Stimulated activated CD4-positive, alpha-beta T cell treated with anti-CD3 and anti-CD28 coated beads, TNF-alpha, amount 100 ng/mL, for 1 hour (primary cell): ENCODE data around the gene VKORC1L1.
"Not testable (repeated sequence)": the region's sequence is repeated elsewhere in the genome, so short reads cannot be mapped to it uniquely, and the experiment has no call there.

Experiments
- DNase-seq, 3 donors: peaks; one replicate each; pipeline ENCODE4 v3.0.0-alpha.2; 2020; ENCODE audit warnings: low read depth in 3 of 3, low spot score in 1 of 3

Gene VKORC1L1

GRCh38 chr7:65872776-65873581 is at the start of gene VKORC1L1:
Gene VKORC1L1, plus strand, starts transcription at chr7:65873074. Its CDS starts 298 bp downstream, at chr7:65873372.
- peak; percentile 89 to 92 (median 91) for DNase-seq

GRCh38 chr7:65827366-65827765 is 45.5 kb upstream of the VKORC1L1 start:
- DNase-seq: no peak

- no peak for DNase-seq
Measured at GRCh38 chr7:65832281-65832680, 40.6 kb upstream of the VKORC1L1 start.

DNA sequence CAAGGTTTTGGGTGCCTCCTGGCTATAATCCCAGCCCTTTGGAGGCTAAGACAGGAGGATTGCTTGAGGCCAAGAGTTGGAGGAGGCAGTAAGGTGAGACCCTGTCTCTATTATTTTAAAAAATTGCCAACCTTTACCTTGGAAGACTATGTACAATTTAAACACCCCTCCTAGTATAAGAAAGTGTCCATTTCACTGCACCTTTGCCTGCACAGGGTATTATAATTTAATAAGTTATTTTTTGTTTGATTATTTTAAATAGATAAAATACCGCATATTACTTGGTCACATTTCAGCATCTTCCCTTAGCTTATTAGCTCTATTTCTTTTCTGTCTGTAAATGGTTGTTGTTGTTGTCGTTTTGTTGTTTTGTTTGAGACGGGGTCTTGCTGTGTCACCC is 36.2 kb upstream of the VKORC1L1 start:
- DNase-seq: not testable (repeated sequence)

- not testable (repeated sequence) for DNase-seq
Measured at GRCh38 chr7:65837541-65837956, 35.3 kb upstream of the VKORC1L1 start.

GRCh38 chr7:65839846-65840245 is 33.0 kb upstream of the VKORC1L1 start:
- no peak for DNase-seq

- no peak for DNase-seq
Measured at GRCh38 chr7:65840446-65840845, 32.4 kb upstream of the VKORC1L1 start.

DNA sequence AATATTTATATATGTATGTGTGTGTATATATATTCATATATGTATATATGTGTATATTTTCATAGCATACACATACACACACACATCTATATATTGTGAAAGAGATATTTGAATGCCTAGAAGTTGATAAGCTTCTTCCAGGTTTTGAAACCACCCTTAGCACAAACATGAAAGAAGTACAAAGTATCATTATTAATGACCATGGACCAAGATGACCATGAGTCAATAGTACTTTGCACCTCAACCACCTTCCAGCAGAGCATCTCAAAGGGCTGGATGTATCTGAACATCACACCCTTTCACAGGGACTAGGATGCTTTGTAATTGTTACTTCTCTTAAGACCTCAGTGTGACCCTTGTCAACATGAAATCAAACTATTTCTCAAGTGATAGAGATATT is 29.3 kb upstream of the VKORC1L1 start:
- DNase-seq: not testable (repeated sequence)

- no peak for DNase-seq
Measured at GRCh38 chr7:65846008-65846570, 26.8 kb upstream of the VKORC1L1 start.

DNA sequence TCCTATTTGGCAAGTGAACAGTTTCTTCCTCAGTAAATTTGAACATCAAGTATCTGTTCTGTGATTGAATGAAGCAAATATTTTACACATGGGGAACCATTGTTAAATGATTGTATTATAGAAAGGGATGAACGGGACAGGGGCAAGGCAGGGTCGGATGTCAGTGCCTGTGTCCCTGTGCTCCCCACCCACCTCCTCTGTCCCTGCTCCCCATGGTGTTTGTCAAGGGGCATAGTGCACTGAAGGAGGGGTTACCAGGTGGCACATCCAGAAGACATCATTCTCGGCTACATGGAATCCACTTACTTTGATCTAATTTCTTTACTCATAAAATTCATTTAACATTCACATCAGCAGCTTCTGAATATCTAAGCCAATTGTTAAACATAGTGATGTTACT is 19.4 kb upstream of the VKORC1L1 start:
- not testable (repeated sequence) for DNase-seq

GRCh38 chr7:65853892-65854291 is 19.0 kb upstream of the VKORC1L1 start:
- not testable (repeated sequence) for DNase-seq

- not testable (repeated sequence) for DNase-seq
Measured at GRCh38 chr7:65857321-65857894, 15.5 kb upstream of the VKORC1L1 start.

DNA sequence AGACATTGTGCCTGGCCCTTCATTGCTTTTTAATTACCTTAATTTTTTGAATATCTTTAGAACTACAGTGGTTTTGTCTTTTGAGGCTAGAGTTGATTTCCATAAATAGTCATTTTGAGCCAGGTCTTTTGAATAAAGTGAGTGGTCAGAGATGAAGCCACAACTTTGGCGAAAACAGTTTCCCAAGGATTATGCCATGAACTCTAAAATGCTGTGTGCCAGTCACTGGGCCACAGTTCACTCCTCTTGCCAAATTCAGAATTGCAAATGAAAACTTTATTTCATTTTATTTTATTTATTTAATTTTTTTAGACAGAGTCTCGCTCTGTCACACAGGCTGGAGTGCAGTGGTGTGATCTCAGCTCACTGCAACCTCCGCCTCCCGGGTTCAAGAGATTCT is 14.2 kb upstream of the VKORC1L1 start:
- DNase-seq: not testable (repeated sequence)

- DNase-seq: not testable (repeated sequence)
Measured at GRCh38 chr7:65866244-65866643, 6.6 kb upstream of the VKORC1L1 start.

DNA sequence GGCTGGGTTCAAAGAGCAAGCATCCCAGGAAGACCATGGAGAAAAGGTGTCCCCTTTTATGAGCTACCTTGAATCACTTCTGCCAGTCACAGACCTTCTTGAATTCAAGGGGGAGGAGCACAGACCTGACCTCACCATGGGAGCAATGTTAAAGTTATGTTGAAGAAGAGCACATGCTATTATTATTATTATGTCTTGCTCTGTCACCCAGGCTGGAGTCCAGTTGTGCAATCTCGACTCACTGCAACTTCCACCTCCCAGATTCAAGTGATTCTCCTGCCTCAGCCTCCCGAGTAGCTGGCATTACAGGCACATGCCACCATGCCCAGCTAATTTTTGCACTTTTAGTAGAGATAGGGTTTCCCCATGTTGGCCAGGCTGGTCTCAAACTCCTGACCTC is 5.2 kb upstream of the VKORC1L1 start:
- DNase-seq: not testable (repeated sequence)

DNA sequence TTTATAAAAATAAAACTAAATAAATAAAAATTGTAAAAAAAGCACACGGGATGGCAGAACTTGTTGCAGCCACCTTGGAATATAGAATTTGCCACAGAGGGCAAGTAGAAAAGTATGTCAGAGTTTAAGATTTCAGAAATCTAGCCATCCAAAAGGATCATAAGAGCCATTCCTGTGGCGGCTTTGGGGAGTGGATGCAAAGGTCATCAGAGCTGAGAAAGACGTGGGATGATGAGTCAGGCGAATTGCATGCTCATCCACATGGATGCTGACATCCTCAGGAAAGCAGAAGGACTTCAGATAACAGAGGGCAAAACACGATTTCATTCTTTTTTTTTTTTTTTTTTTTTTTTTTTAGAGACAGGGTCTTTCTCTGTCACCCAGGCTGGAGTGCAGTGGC is 3.6 kb upstream of the VKORC1L1 start:
- not testable (repeated sequence) for DNase-seq

DNA sequence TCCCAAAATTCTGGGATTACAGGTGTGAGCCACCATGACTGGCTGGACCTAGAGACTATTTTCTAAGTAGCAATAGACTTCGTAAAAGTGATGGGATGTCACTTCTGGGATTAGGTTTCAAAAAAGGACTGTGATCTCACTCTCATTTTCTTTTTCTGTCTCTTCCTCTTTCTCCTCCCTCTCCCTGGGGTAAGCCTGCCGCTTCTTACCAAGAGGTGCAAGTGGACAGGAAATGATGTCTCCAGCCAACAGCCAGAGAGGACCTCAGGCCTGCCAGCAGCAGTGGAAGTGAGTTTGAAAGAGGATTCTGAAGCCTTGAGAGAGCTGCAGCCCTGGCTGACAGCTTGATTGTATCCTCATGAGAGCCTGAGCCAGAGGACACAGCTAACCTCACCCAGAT is 1.4 kb upstream of the VKORC1L1 start:
- DNase-seq: not testable (repeated sequence)

DNA sequence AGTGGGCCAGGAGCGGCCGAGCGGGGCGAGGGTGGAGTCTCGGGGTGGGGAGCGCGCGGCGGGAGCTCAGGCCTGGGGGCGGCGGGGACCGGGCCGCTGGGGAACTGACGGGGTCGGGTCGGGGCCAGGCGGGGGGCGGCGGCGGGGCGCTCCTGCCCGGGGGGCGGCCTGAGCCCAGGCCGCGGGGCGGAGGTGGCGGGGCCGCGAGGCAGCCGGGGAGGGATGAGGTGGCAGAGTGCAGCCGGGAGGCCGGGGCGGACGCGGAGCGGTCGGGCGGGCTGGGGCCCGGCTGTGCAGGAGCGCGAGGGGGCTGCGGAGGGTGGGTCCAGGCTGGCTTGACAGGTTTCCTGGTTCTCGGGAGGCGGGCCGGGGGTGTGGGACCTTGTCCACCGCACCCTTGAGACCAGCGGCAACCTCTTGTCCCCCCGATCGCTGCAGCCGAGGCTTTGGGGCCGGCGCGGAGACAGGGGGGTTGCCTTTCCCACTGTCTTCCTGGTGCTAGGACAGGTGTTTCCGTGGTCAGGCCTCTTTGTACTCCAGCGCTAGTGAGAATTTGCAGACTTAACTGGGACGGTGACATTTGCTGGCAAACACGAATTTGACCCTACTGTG is 814 bp downstream of the VKORC1L1 start:
- DNase-seq: peak in 2 of 3 donors; percentile 5 to 10

- DNase-seq: not testable (repeated sequence)
Measured at GRCh38 chr7:65875715-65876114, 2.8 kb downstream of the VKORC1L1 start.

DNA sequence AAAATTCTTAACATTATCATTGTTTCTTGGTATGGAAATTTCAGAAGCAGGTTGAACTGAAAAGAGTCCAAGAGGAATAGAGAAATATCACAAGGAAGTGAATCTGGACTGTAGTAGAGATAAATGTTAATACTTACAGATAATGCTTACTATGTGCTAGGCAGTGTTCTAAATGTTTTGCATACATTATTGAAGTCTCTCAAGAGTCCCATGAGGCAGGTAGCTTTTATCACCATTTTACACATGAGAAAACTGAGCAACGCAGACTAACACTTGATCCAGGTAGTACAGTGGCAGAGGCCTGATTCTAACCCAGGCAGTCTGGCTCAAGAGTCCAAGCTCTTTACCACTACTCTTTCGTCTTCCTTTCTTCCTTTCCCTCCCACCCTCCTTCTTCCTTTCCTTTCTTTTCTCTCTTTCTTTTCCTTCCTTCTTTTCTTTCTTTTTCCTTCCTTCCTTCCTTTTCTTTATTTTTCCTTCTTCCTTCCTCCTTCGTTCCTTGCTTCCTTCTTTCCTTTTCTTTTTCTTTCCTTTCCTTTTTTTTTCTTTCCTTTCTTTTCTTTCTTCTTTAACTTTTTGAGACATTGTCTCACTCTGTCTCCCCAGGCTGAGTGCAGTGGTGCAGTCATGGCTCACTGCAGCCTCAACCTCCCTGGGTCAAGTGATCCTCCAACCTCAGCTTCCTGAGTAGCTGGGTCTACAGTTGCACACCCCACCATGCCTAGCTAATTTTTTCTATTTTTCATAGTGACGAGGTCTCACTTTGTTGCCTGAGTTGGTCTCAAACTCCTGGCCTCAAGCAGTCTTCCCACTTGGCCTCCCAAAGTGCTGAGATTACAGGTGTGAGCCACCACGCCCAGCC is 6.6 kb downstream of the VKORC1L1 start:
- DNase-seq: not testable (repeated sequence)

- DNase-seq: not testable (repeated sequence)
Measured at GRCh38 chr7:65880242-65880641, 7.4 kb downstream of the VKORC1L1 start.
